ENCODE measurements around the gene NEK11. TPM values are rescaled to one million over a fixed set of nuclear protein-coding genes. Genes with fewer than 3 reads are reported as not detected.

NEK11 gene
- polyA plus RNA-seq, 1 of the 3 experiments (the other 2 are of a cell fraction) = 4.7 TPM

DNA sequence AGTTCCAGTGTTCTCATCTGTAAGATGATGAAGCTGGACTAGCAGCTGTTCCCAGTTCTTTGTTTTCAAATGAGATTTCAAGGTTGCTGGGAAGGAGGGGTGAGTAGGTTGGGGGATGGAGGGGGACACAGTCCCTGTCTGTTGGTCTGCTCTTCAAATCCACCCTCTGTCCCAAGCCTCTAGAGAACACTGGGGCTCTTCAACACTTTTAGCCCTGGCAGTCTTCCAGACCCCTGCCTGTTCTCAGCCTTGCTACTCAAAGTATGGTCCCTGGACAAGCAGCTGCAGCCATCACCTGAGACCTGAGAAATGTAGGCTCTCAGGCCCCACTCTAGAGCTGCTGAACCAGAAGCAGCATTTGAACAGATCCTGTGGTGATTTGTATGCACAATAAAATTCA lies 41.3 kb downstream of the NEK11 start (continued):
- TF ChIP-seq, protein P1, sequence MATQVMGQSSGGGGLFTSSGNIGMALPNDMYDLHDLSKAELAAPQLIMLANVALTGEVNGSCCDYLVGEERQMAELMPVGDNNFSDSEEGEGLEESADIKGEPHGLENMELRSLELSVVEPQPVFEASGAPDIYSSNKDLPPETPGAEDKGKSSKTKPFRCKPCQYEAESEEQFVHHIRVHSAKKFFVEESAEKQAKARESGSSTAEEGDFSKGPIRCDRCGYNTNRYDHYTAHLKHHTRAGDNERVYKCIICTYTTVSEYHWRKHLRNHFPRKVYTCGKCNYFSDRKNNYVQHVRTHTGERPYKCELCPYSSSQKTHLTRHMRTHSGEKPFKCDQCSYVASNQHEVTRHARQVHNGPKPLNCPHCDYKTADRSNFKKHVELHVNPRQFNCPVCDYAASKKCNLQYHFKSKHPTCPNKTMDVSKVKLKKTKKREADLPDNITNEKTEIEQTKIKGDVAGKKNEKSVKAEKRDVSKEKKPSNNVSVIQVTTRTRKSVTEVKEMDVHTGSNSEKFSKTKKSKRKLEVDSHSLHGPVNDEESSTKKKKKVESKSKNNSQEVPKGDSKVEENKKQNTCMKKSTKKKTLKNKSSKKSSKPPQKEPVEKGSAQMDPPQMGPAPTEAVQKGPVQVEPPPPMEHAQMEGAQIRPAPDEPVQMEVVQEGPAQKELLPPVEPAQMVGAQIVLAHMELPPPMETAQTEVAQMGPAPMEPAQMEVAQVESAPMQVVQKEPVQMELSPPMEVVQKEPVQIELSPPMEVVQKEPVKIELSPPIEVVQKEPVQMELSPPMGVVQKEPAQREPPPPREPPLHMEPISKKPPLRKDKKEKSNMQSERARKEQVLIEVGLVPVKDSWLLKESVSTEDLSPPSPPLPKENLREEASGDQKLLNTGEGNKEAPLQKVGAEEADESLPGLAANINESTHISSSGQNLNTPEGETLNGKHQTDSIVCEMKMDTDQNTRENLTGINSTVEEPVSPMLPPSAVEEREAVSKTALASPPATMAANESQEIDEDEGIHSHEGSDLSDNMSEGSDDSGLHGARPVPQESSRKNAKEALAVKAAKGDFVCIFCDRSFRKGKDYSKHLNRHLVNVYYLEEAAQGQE (IDR thresholded peaks at IDR 0.05; ENCODE audit: low read depth, low read length) = no peak
- no peak for TF ChIP-seq POLR2AphosphoS5 (IDR thresholded peaks at IDR 0.05; ENCODE audit: low read depth, low read length)
- no peak for TF ChIP-seq NFIC (IDR thresholded peaks at IDR 0.05; ENCODE audit: borderline replicate concordance)
- TF ChIP-seq TAF1 (IDR thresholded peaks at IDR 0.05; ENCODE audit: borderline replicate concordance, low read depth, low read length) = no peak
- TF ChIP-seq RCOR1 (IDR thresholded peaks at IDR 0.05; ENCODE audit: low read length) = no peak

DNA sequence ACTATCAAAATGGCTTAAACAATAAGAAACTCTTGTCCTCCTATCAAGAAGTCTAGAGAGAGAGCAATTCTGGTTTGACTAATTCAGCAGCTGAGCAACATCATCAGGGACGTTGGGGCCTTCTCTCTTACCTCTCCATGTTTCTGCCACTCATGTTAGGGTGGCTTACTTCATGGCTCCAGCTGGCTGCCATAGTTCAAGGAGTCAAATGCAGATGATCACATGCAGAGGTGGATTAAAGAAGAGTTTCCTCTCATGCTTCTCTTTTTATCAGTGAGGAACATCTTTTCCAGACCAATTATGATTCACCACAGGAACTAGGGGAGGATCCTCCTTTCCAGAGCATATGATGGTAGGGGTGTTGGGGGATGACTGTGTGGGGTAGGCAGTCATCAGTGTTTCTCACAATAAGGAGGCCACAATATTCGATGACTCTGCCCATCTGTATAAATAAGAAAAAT lies 45.5 kb downstream of the NEK11 start:
- DNase-seq = no peak
- no peaks in the 10 kb centered on the region for H3K79me2 ChIP-seq (ENCODE audit: insufficient read depth)
- H3K9me2 ChIP-seq = no peaks in the 10 kb centered on the region
- no peaks in the 10 kb centered on the region for H4K20me1 ChIP-seq (ENCODE audit: insufficient read depth)
- no peaks in the 10 kb centered on the region for H3K9me3 ChIP-seq
- 48% methylated on average over 2 of the region's 2 CpGs for WGBS (ENCODE audit: low lambda C conversion rate)
- TF ChIP-seq YY1 (IDR thresholded peaks at IDR 0.05; ENCODE audit: low read depth) = no peak
- TF ChIP-seq, protein P2, sequence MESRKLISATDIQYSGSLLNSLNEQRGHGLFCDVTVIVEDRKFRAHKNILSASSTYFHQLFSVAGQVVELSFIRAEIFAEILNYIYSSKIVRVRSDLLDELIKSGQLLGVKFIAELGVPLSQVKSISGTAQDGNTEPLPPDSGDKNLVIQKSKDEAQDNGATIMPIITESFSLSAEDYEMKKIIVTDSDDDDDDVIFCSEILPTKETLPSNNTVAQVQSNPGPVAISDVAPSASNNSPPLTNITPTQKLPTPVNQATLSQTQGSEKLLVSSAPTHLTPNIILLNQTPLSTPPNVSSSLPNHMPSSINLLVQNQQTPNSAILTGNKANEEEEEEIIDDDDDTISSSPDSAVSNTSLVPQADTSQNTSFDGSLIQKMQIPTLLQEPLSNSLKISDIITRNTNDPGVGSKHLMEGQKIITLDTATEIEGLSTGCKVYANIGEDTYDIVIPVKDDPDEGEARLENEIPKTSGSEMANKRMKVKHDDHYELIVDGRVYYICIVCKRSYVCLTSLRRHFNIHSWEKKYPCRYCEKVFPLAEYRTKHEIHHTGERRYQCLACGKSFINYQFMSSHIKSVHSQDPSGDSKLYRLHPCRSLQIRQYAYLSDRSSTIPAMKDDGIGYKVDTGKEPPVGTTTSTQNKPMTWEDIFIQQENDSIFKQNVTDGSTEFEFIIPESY (IDR thresholded peaks at IDR 0.05; ENCODE audit: borderline replicate concordance, low read depth) = no peak
- peak; percentile 27; the same call in 1 of the 2 replicates for TF ChIP-seq TCF12 (IDR thresholded peaks at IDR 0.05)
- no peak for TF ChIP-seq GATA2 (CRISPR knock-in tag; IDR thresholded peaks at IDR 0.05)
- no peak for TF ChIP-seq CHD2 (IDR thresholded peaks at IDR 0.05; ENCODE audit: low read length, partially characterized antibody)
- no peak for TF ChIP-seq RXRA (IDR thresholded peaks at IDR 0.05; ENCODE audit: borderline replicate concordance, low read depth)
- 0 out of 2 replicates have a peak, but pooled peaks have one; percentile 2 for TF ChIP-seq JUND (IDR thresholded peaks at IDR 0.05)
- 0 out of 4 replicates have a peak, but pooled peaks of 1 of the 2 experiments have one; percentile 8 for TF ChIP-seq EP300 (IDR thresholded peaks at IDR 0.05; ENCODE audit: borderline replicate concordance in 1 of 2, low read depth in 1 of 2, low read length in 1 of 2)
- no peak for TF ChIP-seq TAF1 (IDR thresholded peaks at IDR 0.05; ENCODE audit: borderline replicate concordance, low read depth, low read length)
- ChIA-PET POLR2A (no interaction called here), CTCF (no interaction called here)
- no peak overlapping the region for H3K4me2 ChIP-seq
- no peaks in the 10 kb centered on the region for H3K27me3 ChIP-seq (ENCODE audit: insufficient read depth)
- peaks cover 5% of the 10 kb centered on the region for H3F3A ChIP-seq (replicated peaks; ENCODE audit: insufficient read depth)
- H3K36me3 ChIP-seq (replicated peaks in 1 of 2; ENCODE audit: control insufficient read depth in 1 of 2, insufficient read depth in 2 of 2, low read length in 1 of 2) = no peaks in the 10 kb centered on the region
- H2AFZ ChIP-seq (ENCODE audit: low read depth) = peak overlapping the region; percentile 84
- H3K9ac ChIP-seq = no peak overlapping the region; the same call in 1 of the 2 replicates
- peak overlapping the region in 1 of 2 experiments; percentile 82; a peak in 2 of 4 replicates for H3K27ac ChIP-seq (ENCODE audit: low read depth in 2 of 2, low read length in 1 of 2)
- no peak overlapping the region for H3K4me3 ChIP-seq (ENCODE audit: low read depth in 2 of 2, low read length in 1 of 2)
- peaks cover 7 to 8% of the 10 kb centered on the region in 2 experiments; a peak in 2 of 4 replicates for H3K4me1 ChIP-seq (ENCODE audit: control insufficient read depth in 1 of 2, insufficient read depth in 2 of 2, low read depth in 1 of 2, low read length in 1 of 2)

All from SK-N-SH (cell line).